GM19043 (cell line): ENCODE results near the gene ADCY10.
A peak's percentile ranks its signal among the peaks of the same experiment; 100 is the strongest.

Experiments used
- ATAC-seq: cut with Tn5 transposase; IDR thresholded peaks from one replicate; pipeline ENCODE4 v1.9.1; 2021; ENCODE audit warnings: low read depth; ENCODE audit not compliant: unreplicated experiment

Gene ADCY10

GRCh38 chr1:167928457-167928852, 14.5 kb upstream of the ADCY10 start:
- ATAC-seq: no peak

GRCh38 chr1:167927046-167927754, 13.3 kb upstream of the ADCY10 start:
- peak; percentile 48 for ATAC-seq

- ATAC-seq: no peak
These were observed 12.6 kb upstream of the ADCY10 start for GRCh38 chr1:167926486-167926997.

- no peak for ATAC-seq
These were observed 10.8 kb upstream of the ADCY10 start for GRCh38 chr1:167924543-167925231.

- no peak for ATAC-seq
These were observed 10.2 kb upstream of the ADCY10 start for GRCh38 chr1:167924102-167924501.

- peak; percentile 42 for ATAC-seq
These were observed 9.6 kb upstream of the ADCY10 start for GRCh38 chr1:167923324-167924056.

GRCh38 chr1:167922611-167923074, 8.7 kb upstream of the ADCY10 start:
- no peak for ATAC-seq

- no peak for ATAC-seq
These were observed 8.1 kb upstream of the ADCY10 start for GRCh38 chr1:167922023-167922422.

GRCh38 chr1:167916766-167917511, 3.0 kb upstream of the ADCY10 start:
- ATAC-seq: no peak

- ATAC-seq: no peak
These were observed 1.6 kb upstream of the ADCY10 start for GRCh38 chr1:167915569-167915968.

- ATAC-seq: no peak
These were observed 1.6 kb downstream of the ADCY10 start for GRCh38 chr1:167912294-167912693.

GRCh38 chr1:167911413-167911812, 2.5 kb downstream of the ADCY10 start:
- no peak for ATAC-seq

- no peak for ATAC-seq
These were observed 3.4 kb downstream of the ADCY10 start for GRCh38 chr1:167910530-167910929.

- ATAC-seq: no peak
These were observed 4.2 kb downstream of the ADCY10 start for GRCh38 chr1:167909691-167910180.

- ATAC-seq: no peak
These were observed 8.3 kb downstream of the ADCY10 start for GRCh38 chr1:167905671-167906070.

- no peak for ATAC-seq
These were observed 8.8 kb downstream of the ADCY10 start for GRCh38 chr1:167905182-167905581.

- ATAC-seq: no peak
These were observed 9.2 kb downstream of the ADCY10 start for GRCh38 chr1:167904652-167905130.

GRCh38 chr1:167900907-167901306, 13.0 kb downstream of the ADCY10 start:
- no peak for ATAC-seq

- peak; percentile 87 for ATAC-seq
These were observed 14.7 kb downstream of the ADCY10 start for GRCh38 chr1:167899253-167899681.

- no peak for ATAC-seq
These were observed 15.2 kb downstream of the ADCY10 start for GRCh38 chr1:167898578-167899222.
